GM19452 (cell line): ENCODE data around the gene PAX2.

Experiments used
- ATAC-seq: cut with Tn5 transposase; IDR thresholded peaks from one replicate; pipeline ENCODE4 v1.9.1; 2021; ENCODE audit not compliant: unreplicated experiment

Gene PAX2

DNA sequence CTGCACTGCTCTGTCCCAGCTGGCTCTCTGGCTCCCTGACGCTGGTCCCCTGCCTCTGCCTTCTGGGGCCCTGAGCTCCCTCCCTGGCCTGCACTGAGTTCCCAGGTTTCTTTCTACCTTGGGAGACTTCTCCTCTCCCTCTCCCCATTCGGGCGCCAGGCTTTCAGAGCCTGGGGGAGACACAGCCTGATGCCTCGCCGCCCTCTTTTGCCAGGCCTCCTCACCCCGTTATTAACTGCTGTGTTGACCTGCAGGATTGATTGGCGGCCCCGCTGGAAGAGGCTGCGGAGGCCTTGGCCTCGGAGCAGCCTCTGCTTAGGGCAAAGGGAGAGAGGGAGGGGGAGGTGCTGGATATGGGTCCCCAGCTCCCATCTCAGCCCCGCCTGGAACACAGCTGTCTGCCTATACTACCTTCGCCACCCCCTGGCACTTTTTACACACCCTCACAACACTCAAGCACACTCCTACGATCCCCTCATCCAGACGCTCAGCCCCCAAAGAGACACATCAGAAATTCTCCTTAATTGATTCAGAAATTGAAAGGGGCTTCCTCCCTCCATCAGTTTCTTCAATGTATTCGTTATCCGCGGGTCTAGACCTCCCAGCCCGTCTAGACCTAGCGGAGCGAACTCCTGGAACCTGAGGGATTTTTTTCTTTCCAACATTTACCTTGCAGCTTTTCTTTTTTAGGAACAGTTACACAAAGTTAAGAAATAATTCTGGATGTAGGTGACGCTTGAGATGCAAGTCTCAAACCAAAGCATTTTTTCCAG lies 7.1 kb upstream of the PAX2 start:
- no peak for ATAC-seq

DNA sequence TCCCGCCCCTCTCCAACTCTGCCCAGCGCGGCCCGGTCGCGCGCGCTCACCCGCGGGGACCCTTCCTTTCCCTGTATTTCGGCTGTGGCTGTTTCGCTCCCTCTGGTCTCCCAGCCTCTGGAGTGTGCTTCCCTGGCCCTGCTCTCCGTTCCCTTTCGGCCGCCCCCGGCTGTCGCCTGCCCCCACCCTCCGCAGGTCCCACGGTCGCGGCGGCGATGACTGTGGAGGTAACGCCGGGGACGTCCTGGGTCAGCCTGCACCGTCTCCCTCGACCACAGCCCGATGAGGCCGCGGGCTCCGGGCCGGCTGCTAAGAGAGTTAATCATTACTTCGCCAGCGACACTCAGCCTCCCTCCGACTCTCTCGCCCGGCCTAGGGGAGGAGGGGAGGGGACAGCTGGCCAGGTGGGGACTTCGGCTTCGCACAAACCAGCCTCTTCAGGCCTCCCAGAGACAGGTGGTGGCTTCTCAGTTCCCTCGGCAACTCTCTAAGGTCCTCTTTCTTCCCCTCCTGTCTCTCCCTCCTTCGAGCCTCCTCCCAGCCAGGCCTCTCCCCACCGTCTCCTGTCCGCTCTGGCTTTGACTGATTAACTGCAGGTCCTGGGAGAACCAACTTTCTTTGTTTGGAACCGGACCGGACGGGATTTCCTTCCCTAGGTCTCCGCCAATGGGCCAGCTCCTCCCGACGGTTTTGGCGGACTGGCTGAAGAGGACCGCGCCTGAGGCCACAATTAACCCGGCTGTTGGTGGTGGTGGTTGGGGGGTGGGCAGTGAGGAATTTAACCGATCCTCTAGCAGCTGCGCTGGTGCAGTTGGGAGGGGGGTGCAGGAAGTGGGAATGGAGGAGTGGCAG lies 5.6 kb upstream of the PAX2 start:
- no peak for ATAC-seq

DNA sequence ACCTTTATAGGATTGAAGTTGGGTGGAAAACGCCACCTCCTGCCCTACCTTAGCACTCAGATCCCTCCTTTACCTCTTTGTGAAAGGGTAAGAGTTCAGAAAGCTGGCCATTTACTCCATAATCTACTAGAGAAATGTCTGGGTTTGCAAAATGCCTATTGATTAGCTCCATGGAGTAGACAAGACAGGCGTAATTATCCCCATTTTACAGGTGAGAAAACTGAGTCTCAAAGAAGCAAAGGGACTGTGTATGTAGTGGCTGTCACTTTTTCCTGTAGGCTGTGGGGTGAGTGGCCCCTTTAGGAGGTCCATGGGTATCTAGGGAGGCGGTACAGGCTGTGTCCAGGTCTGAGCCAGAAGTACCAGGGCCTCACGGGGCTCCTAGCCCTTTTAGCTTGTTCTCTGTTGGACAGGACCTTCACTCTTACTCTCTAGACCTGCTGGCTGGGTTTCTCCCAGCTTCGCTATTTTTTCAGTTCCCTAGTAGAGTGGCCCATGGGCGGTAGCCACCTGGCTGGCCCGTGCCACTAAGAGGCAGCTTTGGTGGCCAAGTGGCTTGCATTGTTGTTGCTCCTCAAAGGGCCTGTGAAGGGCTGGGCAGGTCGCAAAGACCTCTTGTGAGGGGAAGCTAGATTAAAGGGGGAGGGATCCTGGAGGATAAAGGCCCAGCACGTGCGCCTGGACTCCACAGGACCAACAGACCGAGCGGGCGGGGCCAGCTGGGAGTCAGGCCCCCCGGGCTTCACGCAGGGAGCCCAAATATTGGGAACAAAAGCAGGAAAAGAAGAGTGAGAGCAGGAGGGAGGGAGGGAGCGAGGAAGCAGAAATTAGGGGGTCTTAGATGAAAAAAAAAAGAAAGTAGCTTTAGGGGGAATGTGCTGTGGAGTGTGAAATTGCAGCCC lies 4.7 kb upstream of the PAX2 start:
- ATAC-seq, result no peak

DNA sequence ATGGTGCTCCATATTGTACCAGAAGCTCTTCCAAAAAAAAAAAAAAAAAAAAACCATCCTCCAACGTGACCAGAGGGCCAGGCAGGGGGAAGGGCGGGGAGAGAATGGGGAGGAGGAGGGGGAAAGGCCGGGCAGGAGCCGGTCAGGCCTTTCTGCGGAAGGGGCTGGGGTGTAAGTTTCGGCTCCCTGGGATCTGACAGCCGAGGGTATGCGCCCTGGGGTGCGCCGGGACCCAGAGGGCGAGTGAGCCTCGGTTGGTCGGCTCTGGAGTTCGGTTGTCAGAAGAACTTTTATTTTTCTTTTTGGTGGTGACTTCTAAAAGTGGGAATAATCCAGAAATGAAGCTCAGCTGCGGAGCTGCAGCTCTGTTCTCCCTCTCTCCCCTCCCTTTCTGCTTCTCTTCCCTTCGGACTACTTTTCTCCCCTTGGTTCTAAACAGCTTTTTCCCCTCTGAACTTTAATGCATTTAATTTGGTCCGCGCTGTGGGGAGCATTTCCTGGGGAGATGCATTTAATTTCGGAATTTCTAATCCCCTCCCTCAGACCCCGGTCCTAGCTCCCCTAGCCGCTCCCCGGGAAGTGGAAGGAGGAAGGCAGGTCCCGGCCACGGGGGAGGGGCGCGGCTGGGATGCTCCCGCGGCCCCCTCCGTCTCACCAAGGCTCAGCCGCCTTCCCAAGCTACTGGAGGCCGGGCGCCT lies 3.9 kb upstream of the PAX2 start:
- ATAC-seq, result no peak

DNA sequence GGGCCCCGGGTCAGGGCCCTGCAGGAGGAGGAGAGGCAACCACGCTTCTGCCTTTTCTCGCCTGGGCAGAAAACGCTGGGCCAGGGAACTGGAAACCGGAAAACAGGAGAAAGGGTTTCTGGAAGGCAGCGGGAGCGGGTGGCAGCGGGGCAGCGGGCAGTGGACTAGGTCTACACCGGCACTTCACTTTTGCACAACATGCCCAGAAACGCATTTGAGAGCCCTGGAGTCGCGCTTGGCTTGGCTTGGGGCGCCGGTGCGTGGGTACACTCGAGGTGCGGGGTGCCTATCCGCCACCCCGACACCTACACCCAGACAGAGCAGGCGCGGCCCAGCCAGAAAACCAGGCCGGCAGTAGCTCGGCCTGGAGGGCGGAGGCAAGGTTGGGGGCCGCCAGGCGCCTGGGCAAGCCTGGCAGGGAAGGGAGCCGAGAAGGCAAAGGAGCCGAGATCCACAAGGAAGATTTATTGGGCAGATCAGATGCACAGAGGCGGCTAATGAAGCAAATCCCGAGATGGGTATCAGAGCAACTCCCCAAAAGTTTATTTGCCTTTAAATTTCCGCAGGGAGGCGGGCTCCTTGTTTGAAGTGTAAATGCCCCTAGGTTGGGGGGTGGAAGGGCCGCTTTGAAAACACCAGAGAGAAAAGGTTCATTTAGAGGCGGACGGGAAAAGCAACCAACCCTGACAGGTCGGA lies 3.2 kb upstream of the PAX2 start:
- ATAC-seq, result no peak

DNA sequence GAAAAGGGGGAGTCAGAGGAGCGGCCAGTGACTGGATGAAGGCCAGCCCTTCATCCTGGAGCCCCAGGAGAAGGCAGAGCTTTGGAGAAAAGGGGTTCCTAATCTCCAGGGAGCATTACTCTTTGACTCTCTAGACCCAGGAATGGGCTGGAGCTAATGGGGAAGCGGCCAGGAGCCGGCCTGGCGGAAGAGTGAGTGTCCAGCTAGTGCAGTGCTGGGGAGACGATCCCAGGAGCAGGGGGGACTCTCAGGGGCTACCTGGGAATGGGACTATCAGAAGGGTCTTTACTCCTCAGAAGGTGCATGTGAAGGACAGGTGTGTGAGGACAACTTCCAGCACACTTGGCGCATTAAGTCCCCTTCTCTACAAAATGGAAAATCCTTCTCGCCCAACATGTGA lies 2.4 kb upstream of the PAX2 start:
- no peak for ATAC-seq

DNA sequence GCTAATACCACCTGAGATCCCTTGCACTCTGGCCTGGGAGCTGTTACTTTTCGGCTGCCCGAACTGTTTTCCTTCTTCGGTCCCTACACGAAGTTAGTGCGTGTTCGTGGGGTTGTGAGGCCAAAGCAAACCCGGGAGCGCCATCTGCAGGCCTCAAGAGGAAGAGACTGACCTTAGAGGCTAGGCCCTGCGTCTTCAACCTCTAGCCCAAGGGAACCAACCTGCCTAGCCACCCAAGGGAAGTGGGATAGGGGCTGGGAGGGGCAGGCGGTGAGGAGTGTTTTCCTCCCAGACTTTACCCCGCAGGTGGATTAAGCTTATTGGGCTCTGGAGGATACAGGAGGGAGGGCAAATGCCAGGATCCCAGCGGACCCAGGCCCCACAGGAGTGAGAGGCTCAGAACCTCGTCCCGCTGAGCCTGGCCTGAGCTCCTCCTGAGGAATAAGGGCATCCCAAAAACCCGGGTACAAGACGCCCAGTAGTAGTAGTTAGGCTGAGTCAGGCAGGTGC lies 1.7 kb upstream of the PAX2 start:
- ATAC-seq, result no peak

DNA sequence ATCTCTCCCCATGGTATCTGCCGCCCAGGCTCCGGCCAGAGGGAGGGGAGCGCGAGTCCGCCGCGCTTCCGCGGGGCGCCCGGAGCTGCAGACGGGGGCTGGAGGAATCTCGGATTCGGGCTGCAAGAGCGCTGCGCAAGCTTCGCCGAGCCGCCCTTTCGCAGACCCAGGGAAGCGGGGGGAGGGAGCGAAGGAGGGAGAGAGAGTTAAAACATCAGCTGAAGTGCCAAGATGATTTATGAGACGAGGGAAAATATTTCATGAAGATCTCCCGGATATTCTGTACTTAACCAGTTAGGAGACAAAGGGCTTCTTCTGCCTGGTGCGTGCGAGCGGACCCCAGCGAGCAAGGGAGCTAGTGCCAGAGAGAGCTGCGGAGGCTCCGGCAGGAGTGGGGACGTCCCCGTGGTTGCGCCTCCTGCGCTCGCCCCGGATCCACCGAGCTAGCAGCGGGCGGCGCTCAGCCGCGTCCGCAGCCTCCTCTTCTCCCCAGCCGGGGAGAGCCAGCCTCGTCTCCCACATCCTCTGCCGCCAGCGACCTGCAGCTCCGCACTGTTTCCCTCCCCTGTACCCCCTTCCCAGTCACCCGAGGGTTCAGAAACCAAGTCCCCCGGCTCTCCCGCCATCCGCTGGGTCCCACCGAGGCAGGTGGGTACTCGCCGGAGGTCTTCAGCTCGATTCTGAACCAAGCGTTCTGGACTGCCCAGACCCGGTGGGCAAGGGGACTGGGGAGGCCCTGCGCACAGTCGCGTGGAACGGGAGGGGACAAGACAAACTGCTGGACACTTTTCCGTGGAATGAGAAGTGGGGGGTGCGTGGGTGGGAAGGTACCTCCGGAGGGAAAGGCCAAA lies 1.0 kb upstream of the PAX2 start:
- no peak for ATAC-seq

DNA sequence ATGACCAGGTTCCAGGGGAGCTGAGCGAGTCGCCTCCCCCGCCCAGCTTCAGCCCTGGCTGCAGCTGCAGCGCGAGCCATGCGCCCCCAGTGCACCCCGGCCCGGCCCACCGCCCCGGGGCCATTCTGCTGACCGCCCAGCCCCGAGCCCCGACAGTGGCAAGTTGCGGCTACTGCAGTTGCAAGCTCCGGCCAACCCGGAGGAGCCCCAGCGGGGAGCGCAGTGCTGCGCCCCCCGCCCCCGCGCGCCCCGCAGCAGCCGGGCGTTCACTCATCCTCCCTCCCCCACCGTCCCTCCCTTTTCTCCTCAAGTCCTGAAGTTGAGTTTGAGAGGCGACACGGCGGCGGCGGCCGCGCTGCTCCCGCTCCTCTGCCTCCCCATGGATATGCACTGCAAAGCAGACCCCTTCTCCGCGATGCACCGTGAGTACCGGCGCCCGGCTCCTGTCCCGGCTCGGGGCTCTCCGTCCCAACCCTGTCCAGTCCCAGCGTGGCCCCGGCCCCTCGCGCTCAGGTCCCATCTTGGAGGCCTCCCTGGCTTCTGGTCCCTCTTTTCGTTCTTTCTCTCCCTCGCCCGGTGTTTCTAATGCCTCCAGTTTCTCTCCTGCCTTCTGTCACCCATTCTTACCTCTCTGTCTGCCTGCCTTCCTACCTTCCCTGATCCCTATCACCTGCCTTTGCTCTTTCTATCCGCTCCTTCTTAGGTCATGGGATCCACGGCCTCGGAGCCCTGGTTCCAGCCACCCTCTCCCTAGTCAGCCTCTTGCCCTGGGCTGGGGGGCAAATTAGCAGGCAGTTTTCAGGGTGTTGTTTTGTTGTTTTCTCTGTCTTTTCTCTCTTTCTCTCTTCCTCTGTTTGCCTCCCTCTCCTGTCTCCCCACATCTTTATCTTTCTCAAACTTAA lies 751 bp downstream of the PAX2 start:
- no peak for ATAC-seq

DNA sequence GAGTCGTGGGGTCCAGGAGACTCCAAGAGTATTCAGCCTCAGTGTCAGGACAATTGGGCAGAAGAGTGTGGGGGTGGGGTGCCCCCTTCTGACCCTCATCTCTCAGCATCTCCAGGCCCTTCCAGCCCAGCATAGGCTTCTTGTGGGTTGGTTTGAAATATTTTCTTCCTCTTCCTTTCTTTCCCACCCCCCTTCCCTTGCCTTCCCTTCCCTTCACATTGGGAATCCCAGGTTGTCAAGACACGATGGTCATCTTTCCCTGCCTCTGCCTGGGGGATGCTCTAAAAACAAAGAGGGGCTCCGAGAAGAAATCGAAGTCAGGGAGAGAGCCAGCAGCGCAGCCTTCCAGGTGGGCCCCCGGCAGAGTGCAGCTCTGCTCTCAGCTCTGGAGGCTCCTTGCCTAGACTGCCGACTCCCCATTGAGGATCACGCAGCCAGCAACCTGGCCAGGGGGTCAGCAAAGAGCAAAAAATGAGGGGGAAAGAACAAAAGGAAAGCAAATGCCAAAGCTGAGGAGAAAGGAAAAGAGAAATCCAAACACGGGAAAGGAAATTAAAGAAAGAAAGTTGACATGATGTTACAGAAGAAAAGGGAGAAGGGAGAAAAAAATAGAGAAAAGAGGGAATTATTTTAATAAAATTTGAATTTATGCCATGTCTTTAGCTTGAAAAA lies 1.5 kb downstream of the PAX2 start:
- ATAC-seq, result no peak

DNA sequence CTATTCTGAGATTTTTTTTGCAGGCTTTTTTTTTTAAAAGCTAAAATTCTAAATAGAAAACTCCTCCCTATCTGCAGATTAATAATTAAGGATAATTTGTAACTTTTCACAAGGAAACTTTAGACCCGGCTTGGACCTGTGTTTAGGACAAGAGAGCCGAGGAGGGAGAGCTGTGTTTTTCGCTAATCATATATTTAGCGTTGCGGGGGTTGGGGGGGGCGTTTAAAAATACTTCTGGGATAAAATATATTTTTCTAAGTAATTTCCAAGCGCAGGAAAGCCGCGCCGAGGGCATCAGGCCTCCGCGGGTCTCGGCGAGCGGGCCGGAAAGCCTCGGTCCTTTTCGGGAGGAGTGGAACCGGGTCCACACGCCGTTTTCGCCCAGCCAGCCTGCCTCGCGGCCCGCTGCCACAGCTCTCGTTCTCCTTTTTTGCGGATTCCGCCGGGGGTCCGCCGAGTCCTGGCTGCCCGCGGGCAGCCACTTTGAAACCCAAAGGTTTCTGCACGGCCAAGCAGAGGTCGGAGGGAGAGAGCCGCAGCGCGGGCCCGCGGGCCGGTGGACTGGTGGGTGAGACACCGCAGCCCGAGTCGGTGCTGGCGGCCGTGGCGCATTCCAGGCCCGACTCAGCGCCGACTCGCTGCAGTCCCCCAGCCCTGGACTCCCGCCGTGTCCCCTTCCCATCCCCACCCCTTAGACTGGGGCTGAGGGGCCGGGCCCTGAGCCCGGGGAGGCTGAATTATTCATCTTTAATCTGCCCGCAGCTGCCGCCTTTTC lies 2.3 kb downstream of the PAX2 start:
- no peak for ATAC-seq

DNA sequence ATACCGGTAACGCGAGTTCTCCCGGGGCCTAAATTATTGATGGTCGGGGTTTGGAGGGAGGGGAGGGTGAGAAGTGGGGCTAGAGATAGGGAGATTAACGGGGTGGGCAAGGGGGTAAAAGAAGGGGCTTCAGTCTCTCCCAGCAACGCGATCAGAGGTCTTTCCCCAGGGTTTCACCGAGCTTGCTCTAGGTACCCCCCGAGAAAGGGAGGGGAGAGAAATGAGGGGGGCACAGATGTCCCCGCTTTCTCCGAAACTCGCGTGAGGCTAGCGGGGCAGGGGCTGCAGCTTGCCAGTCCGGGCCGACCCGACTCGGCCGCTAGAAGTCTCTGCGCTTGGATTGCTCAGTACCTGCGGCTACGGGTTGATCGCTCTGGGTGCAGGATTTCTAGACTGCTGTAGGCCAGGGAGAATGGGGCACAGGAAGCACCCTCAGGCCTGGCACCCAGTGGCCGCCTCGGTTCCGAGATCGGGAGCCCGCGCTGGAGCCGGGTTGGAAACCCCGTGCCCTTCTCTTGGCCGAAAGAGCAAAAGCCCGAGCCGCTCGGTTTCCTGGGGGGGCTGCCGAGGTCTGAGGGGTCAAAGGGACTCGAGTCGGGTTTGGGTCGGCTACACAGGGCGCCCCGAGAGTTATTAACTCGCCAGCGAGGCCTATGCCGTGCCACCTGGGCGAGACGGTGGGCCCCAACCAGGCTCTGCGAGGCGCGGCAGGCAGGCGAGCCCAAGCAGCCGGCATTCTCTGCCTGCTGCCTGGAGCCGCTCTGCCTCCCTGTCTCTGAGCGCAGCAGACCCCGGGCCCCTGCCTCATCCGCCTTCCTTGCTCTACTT lies 3.1 kb downstream of the PAX2 start:
- no peak for ATAC-seq

DNA sequence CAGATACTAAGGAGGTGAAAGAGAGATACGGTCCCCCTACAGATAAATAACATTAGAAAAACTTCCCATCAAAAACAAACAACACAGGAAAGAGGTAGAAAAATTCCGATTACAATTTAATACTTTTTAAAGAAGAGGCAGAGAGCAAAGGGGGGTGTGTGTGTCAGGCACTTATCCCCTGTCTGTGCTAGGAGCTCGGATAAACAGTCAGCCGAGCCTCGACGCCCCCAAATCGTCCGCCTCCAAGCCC lies 3.6 kb downstream of the PAX2 start:
- ATAC-seq, result no peak

DNA sequence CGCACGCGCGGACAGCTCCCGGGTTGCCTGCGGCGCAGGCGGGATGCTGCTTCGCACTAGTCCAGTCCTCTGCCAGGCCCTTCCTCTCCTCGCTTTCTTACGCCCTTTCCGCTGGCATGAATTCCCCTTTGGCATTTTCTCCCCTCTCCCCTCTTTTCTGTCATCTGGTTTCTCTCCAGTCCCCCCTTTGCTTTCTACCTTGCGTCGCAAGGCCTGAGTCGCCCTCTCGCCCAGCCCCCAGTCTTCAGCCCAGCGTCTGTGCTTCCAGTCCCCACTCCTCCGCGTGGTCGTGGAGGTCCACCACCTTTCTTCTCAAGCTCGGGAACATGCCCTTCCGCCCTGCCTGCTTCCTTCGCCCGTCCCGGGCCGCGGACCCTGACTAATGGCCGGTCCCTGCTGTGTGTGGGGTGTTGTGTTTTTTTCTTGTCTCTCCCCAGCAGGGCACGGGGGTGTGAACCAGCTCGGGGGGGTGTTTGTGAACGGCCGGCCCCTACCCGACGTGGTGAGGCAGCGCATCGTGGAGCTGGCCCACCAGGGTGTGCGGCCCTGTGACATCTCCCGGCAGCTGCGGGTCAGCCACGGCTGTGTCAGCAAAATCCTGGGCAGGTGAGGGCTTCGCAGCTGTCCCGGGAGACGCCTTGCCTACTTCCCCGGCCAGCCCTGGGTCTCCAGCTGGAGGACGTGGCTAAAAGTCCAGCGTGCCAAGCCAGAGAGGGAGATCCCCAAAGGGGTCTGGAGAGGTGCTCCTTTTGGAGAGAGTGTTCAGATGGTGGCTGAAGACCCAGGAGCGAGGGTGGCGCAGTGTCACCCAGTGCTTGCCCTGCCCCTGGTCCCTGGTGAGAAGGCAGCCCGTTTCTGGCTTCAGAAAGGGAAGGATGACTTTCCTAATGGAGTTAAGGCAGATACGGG lies 4.2 kb downstream of the PAX2 start:
- ATAC-seq, result no peak
